HG03342 (cell line): ENCODE results near the gene SLC6A17.

Experiments used
- ATAC-seq: cut with Tn5 transposase; IDR thresholded peaks from one replicate; pipeline ENCODE4 v1.9.1; 2021; ENCODE audit warnings: mild to moderate bottlenecking, moderate library complexity; ENCODE audit not compliant: unreplicated experiment

The SLC6A17 gene

DNA sequence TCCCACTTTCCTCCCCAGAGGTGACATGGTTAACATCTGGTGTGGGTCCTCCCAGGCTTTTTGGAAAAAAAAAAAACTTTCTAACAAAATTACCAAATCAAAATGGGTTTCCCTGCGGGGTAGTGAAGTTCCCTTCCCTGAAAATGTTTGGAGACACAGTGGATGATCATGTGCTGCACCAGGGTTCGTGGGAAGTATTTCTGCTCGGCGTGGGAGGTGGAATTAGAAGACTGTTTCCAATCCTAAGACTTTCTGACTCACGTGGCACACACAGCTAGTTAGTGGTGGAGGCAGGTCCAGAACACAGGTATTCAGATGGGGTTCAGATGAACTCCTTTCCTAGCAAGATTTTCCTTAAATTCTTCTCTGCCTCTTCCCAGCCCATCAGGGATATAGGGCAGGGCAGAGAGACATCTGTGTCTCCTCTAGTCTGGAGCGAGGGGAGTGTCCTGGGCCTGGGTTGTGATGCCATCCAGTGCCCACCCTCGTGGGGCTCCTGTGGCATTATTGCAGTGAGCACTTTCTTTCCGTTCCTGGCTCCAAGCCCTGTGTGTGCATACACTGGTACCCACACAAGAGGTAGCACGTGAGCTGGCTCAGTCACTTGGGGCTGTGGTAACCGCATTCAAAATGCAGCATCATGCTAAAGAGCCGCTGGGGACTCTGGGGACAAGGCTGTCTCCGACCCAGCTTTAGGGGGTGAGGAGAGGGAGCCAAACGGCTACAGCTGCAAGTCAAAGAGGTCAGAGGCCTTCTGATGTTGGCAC is 87.3 kb downstream of the SLC6A17 start:
- peak; percentile 55 for ATAC-seq

DNA sequence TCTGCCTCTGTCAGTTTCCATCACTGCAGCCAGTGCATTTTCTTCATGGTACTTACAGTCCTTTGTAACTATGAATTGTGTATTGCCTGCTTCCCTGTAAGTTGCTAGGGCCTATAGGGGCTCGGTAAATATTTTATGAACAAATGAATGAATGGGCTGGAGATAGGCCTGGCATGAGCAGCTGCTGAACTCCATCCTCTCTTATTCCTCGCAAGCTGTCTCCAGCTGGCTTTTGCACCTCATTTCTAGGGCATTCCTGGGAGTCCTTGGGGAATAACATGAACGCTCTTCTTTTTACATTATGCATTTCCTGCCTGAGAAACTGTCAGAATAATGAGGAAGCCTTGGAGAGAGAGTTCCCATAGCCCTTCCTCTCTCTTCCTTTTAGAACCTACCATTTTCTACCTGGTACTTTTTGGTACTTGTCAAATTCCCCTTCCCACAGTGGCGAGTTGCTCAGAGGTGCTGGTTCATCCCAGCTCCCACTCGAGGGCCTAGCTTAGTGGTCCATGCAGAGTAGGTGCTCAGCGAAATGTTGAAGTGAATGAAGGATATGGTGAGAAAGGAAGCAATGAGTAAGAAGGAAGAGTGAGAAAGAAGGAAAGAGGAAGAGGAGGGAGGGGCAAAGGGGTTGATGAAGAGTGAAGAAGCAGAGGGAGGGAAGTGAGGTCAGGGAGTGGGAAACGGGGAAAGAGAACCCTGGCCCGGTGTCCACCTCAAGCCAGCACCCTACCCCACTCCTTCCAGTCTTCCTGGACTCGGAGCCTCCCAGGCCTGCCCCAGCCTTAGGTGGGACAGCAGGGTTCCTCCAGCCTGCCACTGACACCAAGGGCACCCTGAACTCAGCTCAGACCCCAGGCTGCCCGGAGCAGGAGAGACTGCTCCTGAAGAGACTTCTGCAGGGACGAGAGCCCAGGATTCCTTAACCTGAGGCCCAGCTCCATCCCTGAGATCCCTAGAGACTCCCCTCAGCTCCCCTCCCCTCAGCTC is 89.4 kb downstream of the SLC6A17 start:
- ATAC-seq: no peak

DNA sequence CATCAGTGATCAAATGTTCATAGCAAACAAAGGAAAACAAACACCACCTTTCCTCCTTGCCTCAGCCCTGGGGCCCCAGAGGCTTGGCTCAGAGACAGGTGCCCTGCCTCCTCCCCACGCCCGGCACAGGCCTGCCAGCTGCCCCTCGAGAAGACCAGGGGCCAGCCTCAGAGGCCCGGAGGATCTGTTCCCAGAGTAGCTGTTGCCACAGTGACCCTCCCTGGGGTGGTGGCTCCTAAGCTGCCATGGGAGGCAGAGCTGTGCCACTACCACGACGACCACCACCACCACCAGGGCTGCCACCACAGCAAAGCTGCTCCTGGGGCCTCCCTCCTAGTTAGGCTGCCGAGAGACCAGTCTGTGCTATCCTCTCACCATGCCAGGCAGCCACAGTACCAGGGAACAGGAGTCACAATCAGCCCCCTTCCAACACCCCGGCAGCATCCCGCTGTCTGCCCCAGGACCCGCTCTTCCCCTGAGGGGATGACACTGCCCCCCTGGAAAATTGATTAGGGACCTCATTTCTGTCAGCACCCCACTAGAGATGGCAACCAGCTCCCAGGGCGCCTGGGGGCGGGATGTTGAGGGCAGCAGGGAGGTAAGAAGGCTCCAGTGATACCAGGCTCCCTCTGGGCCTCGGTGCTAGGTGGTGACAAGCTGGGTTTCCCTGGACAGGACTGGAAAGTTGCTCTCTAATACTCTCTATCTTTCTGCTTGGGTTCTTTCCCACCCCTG is 90.3 kb downstream of the SLC6A17 start:
- ATAC-seq: no peak

DNA sequence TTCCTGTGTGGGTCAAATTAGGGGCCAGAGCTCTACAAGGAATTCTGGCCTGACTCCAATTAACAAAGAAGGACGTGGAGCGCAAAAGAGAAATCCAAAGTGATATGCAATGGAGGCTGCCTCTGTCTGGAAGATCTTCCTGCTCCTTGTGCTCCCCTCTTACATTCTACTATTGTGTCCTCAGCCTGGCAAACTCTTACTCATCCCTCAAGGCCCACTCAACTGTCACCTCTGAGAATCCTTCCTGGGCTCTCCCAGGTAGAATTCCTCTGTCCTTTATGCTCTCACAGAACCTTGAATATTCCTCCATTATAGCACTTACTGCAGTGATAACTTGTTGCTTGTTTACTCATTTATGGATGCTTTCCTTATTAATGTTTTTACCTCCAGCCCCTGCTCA is 91.2 kb downstream of the SLC6A17 start:
- no peak for ATAC-seq

DNA sequence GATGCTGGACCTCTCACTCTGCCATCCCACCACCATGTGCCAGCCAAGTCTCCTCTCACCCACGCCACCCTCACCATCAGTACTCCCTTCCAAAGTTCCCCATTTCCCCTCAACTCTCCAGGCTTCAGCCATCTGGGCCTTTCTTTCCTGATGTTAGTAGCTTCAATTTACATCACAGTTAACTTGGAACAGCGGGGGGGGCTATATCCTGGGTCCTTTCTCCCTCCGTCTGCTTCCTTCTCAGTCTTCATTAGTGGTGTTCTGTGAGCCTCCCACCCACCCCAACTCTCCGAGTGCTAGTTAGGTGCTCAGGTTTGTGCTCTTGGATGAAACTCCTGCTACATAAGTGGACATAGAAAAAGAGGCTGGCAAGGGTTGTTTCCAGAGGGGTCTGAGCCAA is 91.8 kb downstream of the SLC6A17 start:
- no peak for ATAC-seq

DNA sequence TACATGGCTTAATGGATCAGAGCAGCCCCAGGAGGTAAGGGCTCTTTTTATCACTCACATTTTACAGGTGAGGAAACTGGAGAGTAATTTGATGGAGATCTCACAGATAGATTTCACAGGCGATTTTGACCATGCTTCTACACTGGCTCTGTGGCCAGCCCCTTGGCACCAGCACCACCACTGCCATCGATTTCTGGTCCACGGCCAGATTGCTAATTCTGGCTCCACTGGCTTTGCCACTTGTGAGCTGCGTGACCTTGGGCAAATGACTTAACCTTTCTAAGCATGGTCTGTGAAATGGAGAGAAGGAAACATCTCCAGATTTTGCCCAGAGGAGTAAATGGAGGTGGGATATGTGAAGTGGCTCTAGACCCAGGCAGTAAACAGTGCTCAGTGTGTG is 92.4 kb downstream of the SLC6A17 start:
- no peak for ATAC-seq

DNA sequence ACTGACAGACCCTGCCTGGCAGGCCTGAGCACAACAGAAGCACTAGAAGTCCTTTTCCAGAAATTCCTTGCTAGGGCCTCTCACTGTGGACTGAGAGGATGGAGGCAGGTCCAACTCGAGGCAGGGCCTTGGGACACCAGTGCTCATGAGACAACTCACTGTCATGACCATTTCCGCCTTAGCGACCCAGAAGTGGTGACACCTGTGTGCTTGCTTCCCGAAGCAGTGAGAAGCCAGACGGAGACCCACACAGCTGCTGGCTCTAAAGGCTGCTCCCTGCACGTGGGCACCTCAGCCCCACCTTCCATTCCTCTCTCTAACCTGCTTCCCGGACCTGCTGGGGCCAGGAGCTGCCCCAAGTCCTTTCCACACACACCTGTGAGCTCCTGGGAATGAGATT is 92.9 kb downstream of the SLC6A17 start:
- ATAC-seq: no peak

DNA sequence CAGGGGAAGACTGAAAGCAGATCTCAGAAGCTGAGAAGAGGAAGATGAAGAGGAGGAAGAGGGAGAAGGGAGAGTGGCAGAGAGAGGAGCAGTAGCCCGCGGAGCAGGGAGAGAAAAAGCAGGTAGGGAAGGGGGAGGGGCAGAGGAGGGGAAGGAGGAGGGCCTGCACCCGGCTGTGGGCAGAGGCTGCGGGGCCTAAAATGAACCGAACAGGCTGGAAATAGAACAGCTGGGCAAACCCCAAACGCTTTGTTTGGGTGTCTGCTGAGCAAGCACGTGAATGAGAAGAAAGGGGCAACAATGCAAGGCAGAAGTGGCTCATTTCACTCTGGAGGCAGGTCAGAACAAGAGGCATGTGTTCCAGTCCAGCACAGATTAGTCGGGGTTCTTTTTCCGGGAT is 93.3 kb downstream of the SLC6A17 start:
- ATAC-seq: peak; percentile 40

DNA sequence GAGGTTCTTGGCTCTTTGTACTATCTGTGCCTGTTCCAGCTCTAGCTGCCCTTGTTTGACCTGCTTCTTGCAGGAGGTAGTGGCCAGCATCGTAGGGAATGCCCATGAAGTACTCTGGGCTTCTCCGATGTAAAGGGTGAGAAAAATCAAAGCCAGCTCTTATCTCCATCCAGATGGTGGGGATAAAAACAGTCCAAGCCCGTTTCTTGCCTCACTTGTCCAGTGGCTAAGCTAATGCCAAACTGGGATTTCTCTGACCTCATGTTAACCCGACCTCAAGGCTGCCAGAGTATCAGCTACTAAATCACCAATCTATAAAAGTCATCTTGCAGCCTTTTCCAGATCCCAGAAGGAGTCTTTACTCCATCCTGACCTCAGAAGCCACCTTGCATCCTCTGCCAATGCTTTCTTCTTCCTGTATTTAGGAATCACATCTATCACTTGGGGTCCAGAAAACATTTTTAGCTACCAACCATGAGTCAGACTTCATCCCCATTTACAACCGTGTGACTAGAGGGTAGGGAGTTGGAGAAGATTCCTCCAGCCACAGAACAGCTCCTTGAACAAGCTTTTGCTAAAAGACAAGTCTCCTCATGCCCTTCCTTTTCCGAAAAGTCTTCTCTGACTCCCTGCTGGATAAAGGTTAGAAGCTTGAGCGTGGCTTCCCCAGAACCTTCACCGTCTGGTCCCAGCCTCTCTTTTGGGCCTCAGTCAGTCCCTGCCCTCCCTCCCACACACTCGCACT is 95.8 kb downstream of the SLC6A17 start:
- ATAC-seq: no peak

DNA sequence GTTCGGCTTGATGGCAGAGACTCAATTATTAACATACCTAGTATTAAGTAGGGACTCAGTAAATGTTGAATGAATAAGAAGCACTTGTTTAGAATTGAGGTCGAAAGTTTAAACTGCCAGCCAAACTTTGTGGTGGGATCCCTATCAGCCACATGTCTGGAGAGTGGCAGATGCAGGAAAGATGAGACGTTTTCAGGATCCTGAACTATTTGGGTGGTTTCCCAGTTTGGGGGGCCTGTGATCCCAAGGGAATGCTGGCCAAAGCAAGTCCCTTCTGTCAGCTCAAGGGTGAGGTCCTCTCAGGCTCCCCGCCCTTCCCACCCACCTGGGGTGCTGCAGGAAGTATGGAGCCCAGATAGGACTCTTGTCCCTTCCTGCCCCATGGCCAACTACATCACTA is 98.5 kb downstream of the SLC6A17 start:
- ATAC-seq: no peak

DNA sequence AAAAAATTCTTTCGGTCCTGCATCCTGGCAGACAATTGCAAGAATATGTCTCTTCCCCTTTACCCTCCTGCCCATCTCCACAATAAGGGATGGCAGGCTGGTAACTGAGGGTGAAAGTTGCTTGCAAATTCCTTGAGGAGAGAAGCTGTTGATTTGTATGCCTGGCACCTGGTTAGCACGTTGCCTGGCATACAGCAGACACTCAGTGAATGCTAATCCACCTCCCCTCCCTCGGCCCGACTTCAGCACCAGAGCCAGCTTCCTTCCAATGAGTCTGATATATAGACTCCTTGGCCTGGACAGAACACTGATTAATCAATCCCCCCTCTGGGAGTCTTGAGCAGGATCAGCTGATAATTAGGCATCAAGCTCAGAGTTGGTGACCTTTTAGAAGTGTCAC is 99.0 kb downstream of the SLC6A17 start:
- ATAC-seq: no peak

DNA sequence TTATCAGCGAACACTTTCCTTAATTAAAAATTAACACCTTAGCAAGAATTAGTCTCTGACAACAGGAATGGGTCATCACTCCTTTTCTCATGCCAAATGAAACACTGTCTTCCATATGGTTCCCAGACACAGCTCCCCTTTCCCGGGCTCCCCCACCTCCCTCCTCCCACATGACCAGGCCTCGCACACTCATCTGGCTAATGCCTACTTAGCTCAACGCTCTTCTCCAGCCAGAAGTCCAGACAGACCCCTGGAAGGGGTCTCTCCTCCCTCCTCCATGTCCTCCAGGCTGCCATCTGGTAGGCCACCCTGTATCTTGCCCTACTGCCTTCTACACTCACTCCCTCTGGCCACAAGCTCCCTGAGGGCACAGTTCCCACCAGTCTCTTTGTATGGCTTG is 99.7 kb downstream of the SLC6A17 start:
- ATAC-seq: no peak

DNA sequence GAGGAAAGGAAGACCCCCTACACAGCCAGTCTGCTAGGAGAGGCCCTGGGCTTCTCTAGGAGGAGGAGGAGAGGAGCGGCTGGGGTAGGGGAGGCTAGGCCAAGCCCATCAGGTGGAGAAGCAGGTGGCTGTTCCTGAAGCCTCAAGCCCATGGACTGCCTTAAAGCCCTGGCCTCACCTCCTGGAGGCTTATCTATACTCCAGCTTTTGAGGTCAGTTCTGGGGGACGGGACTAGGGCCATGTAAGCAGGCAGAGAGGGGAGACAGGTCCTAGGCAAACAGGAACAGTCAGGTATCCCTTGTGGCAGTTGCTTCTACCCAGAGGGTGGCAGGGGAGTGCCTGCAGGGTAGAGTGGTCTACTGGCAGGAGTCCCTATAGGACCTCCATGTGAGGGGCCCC is 100.5 kb downstream of the SLC6A17 start:
- no peak for ATAC-seq
